Measurements from ENCODE around the gene TNIK.
A peak's percentile ranks its signal among the peaks of the same experiment; 100 is the strongest.
"Not testable (repeated sequence)": the region's sequence is repeated elsewhere in the genome, so short reads cannot be mapped to it uniquely, and the experiment has no call there.

TNIK gene

DNA sequence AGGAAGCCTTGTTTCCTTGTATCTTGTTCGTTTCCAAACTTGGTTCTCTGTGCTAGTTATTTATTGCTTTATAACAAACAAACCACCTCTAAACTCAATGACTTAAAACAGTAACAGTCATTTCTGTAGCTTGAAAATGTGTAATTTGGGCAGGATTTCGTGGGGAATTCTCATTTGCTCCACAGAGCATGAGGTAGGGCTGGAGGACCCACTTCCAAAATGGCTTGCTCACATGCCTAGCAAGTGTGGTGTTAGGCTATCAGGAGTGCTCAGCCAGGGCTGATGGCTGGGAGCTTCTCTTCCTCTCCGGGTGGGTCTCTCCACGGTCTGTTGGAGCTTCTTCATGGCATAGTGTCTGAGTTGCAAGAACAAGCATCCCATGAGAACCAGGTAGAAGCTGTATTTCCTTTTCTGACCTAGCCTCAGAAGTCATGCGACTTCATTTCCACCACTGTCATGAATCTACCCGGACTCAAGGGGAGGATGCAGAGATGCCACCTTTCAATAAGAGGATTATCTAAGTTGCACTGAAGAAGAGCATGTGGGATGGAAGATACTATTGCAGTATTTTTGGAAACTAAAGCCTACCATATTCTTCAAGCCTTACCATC lies 8.2 kb upstream of the TNIK start:
- no peak for DNase-seq

DNA sequence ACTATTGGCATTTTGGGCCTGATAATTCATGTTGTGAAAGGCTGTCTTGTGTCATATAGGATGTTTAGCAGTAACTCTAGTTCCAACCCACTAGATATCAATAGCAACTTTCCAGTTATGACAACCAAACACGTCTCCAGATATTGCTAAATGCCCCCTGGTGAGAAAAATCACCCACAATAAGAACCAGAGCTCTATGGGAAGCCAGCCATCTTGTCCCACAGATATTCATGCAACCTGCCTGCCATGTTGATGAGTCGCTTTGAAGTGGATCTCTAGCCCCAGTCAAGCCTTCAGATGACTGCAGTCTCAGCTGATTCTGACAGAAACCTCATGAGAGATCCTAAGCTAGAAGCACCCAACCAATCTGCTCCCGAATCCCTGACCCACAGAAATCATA lies 5.6 kb upstream of the TNIK start:
- no peak for DNase-seq

DNA sequence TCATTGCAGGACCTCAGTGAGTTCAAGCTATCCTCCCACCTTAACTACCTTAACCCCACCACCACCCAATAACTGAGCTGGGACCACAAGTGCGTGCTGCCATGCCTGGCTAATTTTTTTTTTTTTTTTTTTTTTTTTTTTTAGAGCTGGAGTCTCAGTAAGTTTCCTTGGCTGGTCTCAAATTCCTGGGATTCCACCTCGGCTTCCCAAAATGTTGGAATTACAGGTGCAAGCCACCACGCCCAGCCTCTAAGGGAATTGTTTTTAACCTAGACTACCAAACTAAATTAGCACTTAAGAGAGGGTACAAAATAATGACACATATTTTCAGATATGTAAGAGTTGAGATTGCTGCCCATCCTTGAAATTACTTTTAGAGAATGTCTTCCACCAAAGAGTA lies 4.3 kb upstream of the TNIK start:
- no peak for DNase-seq

DNA sequence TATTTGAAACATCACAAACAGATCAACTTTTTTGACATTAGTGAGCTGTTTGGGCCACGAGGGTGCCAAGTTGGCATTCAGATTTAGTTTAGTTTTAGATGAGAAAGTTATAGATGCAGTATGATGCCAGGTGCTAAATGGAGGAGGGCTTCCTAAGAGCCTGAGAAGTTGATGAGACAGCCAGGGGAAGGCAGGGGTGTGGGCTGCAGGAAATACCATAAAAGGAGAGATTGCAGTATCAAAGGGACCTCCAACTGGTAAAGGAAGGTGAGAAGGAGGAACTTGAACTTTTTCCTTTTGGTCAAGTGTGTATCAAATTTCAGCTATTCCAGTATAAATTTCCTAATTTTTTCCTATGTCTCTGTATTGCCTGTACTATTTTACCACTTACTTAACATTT lies 2.0 kb upstream of the TNIK start:
- DNase-seq: peak; percentile 55

DNA sequence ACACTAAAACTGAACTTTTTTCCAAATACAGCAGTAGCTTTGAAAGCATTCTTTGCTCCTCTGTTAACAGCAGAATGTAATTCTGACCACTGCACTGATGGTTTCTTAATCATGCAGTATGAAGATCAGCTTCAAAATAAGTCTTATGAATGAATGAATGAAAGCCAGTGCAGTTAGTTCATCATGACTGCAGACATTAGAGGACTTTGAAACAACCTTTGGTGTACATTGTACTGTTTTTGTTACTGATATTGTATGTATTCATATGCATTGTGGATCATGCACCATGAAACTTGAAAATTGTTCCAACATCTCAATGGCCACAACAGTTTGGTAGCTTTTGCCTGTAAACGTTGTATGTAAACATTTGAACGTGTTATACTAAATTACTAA lies 1.3 kb upstream of the TNIK start:
- DNase-seq: no peak

DNA sequence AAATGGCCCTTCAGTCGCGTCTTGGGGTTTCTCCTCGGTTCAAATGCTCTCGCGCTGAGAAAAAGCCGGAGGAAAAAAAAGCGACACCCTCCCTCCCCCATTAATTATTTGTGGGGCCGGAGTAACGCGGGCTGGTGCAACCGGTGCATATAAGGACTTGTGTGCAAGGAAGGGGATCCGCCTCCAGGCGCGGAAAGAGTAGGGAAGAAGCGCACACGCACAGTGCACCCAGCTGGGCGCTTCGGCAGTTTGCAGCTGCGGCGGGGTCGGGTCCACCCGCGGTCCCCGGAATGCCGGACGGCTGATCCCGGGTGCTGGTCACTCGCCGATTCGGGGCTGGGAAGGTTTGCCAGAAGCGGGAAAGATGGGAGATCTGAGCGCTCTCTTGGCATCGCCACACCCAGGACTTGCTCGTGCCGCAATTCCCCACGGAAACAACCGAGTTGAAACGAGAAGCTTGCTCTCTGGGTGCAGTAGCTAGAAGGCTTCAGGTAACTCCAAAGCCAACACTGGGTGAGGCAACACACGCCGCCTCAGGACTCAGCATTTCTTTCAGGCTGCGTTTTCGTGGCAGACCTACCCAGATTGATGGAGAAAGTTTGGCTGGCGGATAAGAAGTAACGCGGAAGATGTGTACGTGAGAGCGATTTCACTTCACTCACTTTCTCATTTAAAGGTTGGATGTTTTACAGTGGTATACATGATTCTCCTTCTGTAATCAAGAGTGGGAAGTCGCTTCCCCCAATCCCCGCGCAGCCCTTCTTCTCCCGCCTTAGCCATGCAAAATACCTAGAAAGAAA lies 720 bp upstream of the TNIK start:
- DNase-seq: peak; percentile 42

DNA sequence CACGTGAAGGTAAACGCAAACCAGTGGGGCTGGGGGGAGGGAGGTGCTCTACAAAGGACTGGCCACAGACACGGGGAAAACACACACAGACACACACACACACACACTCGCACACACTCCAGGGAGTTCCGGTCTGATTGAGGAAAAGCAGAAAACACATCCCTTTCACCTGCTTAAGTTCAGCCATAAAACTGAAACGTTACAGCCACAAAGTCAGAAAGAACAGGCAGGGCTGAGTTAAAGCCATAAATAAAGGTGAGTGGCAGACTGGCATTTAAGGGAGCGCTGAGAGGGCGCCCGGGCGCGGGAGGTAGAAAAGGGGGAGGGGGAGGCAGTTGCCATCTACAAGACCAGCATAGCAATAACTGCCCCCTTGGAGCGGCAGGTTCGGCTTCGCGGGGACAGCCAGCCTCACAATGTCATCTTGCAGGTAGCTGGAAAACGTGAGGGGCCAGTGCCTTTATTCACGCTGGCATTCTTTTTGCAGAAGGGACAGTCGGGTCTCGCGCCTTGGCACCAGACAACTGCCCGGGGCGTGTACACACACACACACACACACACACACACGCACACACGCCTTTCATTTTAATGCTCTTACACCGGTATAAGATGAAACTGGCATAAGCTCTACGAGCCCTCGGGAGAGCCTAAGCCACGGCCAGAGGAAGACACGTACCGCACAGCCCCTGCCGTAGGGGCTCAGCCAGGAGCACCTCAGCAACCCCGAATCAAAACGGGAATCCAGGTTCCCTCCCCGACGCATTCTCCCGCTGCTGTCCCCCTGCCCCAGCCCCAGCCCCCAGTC lies 866 bp downstream of the TNIK start:
- peak; percentile 71 for DNase-seq

DNA sequence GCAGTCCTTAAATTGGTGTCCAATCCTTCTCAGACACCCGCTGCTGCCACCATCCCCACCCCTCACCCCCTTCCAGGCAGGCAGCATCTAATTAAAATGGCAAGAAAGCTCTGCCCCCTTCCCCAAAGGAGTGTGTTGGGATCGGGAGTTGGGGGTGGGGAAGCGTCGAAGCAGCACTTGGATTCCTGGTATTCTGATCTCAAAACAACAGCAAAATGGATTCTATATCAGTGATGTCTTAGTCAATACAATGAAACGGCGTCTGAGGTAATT lies 1.4 kb downstream of the TNIK start:
- no peak for DNase-seq

DNA sequence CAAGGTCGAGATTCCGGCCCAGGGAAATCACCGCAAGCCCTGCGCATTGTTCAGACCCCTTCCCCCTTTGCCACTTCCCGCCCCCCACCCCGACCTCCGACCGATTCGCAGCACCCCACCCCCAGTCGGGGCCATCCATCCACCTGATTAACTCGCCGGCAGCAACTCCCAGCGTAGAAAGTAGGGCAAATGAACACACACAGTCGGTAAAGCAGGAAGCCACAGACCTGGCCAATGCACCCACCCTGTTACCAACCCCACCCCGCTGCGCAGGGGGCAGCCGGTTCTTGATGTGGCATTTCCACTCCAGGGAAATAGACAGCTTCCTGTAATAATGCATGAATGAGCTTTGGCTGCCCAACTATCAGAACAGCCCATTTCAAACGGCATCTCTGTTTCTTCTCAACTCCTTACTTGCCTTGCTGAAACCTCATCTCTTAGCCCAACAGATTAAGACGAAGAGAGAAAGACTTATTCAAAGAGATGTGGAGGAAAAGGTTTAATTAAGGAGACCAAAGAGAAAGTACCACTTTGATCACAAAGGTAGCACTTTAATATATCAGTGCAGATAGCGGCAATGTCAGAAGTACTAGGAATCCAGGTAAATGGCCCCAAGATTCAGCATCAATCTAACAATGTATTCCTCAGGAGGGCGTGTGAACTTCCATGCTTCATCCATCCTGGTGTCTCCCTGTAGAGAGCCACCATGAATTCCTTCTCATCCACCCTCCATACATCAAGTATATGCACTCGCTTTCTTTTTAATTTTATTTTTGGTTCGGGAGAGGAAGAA lies 1.9 kb downstream of the TNIK start:
- DNase-seq: peak; percentile 66

DNA sequence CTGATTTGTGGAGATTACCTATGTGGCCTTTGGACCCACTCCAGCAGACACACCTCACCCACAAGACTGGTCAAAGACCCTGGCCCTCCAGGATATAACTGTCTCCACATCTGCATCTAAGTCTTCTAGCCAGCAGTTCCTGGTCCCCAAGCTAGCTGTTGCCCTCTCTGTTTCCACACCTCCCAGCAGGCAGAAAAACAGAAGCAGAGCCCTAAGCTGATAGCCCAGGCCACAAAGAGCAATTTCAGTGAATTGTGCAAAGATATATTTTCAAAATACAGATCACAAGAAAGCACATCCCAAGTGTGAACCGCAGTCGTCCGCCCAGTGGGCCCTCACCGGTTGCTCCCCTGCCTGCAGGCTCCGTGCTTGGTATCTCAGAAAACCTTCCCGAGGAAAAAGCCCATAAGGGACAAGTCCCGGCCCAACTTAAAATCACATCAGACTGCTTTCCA lies 2.6 kb downstream of the TNIK start:
- DNase-seq: peak; percentile 20

DNA sequence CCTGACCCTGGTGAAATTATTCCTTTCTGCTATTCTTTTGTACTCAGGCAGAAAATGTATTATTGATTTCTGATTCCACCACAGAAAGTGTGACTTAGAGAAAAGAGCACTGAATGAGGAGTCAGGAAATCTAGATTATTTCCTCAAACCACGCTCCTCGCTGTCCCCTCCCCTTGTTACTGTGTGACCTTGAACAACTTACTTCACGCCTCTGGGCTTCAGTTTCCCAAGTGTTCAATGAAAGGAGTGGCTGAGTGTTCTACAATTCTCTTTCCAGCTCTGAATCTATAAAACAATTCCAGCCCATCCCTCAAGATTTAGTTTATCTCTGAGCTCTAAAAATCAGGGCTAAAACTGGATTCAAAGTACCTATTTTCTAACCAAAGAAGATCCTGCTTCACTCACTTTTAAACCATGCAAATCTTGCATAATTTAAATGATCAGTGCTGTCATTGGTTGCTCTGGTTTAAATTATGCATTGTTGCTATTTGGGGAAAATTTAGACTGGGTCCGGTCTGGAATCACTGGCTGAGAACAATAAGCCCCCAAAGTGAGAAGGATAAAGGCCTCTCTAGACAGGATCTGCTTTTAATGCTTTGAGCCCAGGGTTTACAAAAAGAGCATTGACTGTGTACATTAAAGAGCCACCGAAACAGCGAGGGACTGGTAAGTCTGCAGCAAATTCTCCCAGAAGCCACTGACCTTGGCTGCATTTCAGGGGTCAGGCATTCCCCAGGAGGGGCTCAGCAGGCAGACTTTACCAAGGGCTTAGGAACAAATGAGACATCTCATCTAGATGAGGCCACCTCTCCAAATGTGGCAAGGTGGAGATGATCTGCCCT lies 3.2 kb downstream of the TNIK start:
- no peak for DNase-seq

DNA sequence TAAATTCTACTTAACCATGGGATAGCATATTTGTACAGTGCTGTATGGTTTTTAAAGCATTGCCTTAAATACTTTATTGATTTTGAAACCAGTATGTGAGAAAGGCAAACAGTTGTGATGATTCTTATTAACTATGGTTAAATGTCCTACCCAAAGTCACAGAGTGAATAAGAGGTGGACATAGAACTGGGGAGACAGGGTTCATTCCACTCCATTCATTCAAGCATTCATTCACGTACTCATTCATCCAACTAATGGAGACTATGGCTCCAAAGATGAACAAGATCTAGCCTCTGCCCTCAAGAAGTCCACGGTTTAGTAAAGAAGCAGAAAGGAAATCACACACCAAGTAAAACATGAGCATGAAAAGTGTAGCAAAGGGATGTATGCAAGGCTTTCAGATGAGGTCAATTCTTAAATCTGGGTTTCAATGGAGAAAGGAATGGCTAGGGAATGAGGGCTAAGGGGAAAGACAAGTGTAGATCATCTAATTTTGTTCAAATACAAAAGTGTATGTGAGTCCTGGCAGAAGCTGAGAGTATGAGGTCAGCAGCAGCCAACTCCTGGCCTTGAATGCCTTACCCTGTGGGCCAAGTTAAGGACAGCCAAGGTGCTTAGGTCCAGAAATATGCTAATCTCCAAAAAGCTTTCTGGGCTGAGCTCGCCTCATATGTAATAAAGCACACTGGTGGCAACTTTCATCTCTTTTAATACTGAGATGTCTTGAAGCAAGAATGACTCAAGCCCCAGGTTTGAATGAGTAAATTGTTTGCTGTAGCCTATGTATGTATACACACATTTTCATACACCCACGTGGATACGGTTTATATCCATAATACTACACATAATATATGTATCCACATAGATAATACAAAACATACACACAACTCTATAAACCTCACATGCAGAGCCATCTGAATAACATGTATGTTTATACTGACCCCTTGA lies 4.3 kb downstream of the TNIK start:
- DNase-seq: no peak

DNA sequence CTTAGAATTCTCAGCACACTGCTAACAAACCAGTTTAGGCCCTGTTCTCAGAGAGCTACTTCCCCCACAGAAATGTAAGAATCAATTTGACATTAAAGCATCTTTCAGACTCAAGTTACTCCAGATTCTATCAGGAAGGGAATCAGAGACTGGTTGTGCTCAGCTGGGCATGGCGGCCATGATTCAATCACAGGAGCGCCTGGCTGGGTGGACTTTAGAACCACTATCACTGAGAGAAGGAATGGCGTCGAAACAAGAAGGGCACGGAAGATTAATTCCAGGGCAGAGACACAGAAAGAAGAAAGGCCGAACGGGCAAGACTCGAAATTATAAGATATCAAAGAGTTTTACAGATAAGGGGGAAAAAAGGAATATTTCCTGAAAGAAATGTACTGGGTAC lies 6.2 kb downstream of the TNIK start:
- DNase-seq: no peak

DNA sequence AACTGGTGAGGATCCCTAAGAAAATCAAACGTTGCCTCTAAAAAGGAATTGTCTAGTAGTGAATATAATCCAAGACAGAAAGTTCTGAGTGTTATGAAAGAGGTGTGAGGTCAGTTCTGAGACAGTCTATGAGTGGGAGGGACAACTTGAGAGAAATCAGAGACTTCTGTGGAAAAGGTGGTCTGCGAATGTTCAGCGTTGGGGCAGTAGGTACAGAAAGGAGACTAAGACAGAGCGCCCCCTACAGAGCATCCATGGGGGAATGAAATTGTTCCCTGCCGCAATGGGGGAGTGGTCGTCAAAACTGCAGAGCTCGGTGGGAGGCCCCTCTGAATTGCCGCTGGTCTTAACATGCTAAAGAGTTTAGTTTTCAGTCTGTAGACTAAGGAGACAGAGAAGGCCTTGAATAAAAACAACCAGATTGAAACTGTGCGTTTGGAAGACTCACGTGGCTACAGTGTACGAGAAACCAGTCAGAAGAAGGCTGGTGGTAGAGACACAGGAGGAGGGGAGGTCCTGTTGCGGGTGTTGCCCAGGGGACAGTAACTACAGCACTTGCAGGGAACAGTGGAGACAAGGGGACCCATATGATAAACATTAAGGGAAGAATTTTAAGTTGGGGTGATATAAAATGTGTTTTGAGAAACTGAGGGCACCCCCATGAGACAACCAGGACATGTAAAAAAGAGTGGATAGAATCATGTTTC lies 6.9 kb downstream of the TNIK start:
- no peak for DNase-seq

DNA sequence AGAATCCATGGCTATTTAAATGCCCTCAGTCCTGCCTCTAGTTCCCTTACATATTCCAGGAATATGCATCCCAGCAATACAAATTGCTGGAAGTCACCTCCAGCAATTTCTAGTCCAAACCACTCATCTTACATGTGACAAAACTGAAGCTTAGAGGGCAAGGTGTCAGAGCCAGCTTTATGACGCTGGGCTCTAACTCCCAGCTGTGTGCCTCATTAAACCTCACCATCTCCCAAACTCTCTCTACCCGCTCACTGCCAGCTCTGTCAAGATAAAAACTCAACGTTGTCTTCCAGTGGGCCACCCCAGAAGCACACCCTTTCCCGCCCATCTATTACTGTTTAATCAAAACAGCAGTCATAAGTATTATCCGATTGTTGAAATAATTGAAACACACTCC lies 7.9 kb downstream of the TNIK start:
- DNase-seq: no peak

DNA sequence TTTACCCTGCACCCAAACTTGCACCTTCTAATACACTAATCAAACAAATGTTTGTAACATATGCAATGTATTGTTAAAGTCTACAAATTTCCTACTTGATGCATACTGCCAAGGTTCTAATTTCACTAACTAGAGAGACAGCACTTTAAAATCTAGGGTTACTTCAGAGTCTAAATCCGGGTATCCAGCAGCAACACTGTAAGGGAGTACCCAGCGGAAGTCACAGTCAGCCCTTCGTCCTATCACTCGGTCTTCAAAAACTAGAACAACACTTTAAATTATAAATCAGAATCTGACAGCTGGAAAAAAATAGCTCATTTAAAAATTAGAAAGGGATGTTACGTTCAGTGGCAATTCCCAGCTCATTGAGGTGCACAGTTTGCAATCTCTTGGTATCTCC lies 8.3 kb downstream of the TNIK start:
- no peak for DNase-seq

DNA sequence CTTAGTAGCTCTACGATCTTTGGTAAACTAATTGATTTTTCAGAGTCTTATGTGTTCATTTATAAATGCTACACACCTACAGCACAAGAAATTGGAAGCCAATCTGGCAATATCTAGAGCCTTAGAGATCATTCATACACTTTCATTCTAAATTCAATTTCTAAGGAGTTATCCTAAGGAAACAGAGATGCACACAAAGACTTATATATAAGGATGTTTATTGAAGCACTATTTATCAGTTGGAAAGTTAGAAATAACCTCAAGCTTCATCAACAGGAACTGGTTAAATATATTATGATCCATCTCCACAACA lies 12.7 kb downstream of the TNIK start:
- DNase-seq: not testable (repeated sequence)

DNA sequence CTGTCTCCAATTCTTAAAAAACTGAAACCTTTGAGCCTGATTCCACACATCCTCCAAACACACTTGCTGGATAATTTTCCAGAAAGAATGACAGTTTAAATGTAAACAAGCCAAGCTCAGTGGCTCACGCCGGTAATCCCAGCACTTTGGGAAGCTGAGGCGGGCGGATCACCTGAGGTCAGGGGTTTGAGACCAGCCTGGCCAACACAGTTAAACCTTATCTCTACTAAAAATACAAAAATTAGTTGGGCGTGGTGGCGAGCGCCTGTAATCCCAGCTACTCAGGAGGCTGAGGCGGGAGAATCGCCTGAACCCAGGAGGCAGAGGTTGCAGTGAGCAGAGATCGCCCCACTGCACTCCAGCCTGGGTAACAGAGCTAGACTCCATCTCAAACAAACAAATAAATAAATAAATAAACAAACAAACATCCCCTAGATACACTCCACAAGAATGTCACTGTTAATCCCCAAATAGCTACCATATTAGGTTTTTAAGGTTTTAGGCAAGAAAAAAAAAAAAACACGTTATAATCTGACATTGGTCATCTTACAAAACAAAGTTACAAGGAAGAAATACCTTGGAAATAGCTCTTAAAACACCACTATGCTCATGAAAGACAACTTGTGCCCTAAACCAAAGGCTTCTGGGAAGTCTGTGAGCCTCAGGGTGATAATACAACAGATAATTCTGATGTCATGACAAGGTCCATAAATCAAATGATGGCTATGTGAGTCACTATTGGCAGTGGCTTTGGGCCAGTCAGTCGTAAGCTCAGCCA lies 13.2 kb downstream of the TNIK start:
- no peak for DNase-seq

DNA sequence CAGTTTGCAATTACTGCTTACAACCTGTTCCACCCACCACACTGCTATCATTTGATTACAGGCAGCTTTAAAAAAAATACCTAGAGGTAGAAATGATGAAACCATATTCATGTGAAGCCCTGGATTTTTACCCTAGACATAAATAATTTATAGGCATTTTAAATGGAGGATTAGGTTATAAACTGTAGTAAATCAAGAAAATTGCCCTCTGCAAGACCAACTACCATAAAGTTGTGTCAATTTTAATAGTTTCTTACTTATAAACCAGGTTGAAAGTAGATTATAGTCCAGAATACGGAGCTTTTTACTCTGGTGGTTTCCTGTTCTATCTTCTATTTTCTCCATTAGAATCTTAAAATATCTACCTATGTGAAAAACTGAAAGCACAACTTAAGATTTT lies 13.9 kb downstream of the TNIK start:
- DNase-seq: no peak

All from CD4-positive, alpha-beta T cell treated with Interleukin-12 subunit alpha and Interleukin-12 subunit beta, for 1 hour (primary cell).